SK-N-SH (cell line): ENCODE measurements around the gene GABRB2. TPM values are rescaled to one million over a fixed set of nuclear protein-coding genes. Genes with fewer than 3 reads are reported as not detected.

Experiments
- CTCF ChIA-PET: fragments of 300-600, 350-600 bp; formaldehyde crosslinking; extraction: SDS; loops from one replicate; lab custom pipeline; 2021; lab: Yijun Ruan, JAX
- POLR2A ChIA-PET: fragments of 350-600 bp; sonication (Branson Sonifier 250); formaldehyde crosslinking; extraction: SDS; loops from one replicate; lab custom pipeline; 2020; ENCODE audit warnings: antibody characterized with exemption, inconsistent platforms; lab: Yijun Ruan, JAX
- DNase-seq: peaks from one replicate; pipeline ENCODE4 v3.0.0; 2012
- H2AFZ ChIP-seq: fragments of 200-600 bp; sonication (generic); 2 replicates; pipeline ENCODE4 v1.8.1; 2016; ENCODE audit warnings: antibody characterized with exemption, mild to moderate bottlenecking, low read depth
- H3F3A ChIP-seq: fragments of 200-600 bp; sonication (generic); replicated peaks from 2 replicates; pipeline ENCODE3; 2016; ENCODE audit warnings: antibody characterized with exemption, mild to moderate bottlenecking; ENCODE audit not compliant: insufficient read depth
- H3K27ac ChIP-seq, 2 experiments: fragments of 200-500 bp in 1 of 2; fragments of 200-600 bp in 1 of 2; sonication (Bioruptor generic) in 1 of 2; sonication (generic), shearing (Covaris generic) in 1 of 2; 2 replicates each; pipeline versions ENCODE4 v1.5.1 to v1.6.1; 2014 to 2016; ENCODE audit warnings: low read depth in 2 of 2, inconsistent platforms in 1 of 2, low read length in 1 of 2, mild to moderate bottlenecking in 1 of 2, mixed read lengths in 1 of 2
- H3K27me3 ChIP-seq: fragments of 200-600 bp; sonication (generic), shearing (Covaris generic); 2 replicates; pipeline ENCODE4 v1.6.1; 2016; ENCODE audit warnings: mixed run types; ENCODE audit not compliant: insufficient read depth
- H3K36me3 ChIP-seq, 2 experiments: fragments of 200-500 bp in 1 of 2; fragments of 200-600 bp in 1 of 2; sonication (Bioruptor generic) in 1 of 2; sonication (generic) in 1 of 2; replicated peaks in 1 of 2; 2 replicates each; pipeline versions ENCODE3 to v1.5.1; 2014 to 2016; ENCODE audit warnings: low read length in 1 of 2, mild to moderate bottlenecking in 1 of 2; ENCODE audit not compliant: insufficient read depth in 2 of 2, control insufficient read depth in 1 of 2
- H3K4me1 ChIP-seq, 2 experiments: fragments of 200-500 bp in 1 of 2; fragments of 200-600 bp in 1 of 2; sonication (Bioruptor generic) in 1 of 2; sonication (generic), shearing (Covaris generic) in 1 of 2; 2 replicates each; pipeline versions ENCODE4 v1.5.1 to v1.6.1; 2014 to 2016; ENCODE audit warnings: low read depth in 1 of 2, low read length in 1 of 2, mixed run types in 1 of 2; ENCODE audit not compliant: insufficient read depth in 2 of 2, control insufficient read depth in 1 of 2
- H3K4me2 ChIP-seq: fragments of 200-600 bp; sonication (generic), shearing (Covaris generic); 2 replicates; pipeline ENCODE4 v1.6.1; 2017; ENCODE audit warnings: mixed run types
- H3K4me3 ChIP-seq, 2 experiments: fragments of 200-500 bp in 1 of 2; fragments of 200-600 bp in 1 of 2; sonication (Bioruptor generic) in 1 of 2; sonication (generic), shearing (Covaris generic) in 1 of 2; 2 replicates each; pipeline versions ENCODE4 v1.5.1 to v1.8.1; 2014 to 2016; ENCODE audit warnings: low read depth in 2 of 2, inconsistent platforms in 1 of 2, low read length in 1 of 2, mild to moderate bottlenecking in 1 of 2, mixed read lengths in 1 of 2, moderate library complexity in 1 of 2
- H3K79me2 ChIP-seq: fragments of 200-600 bp; sonication (generic); 2 replicates; pipeline ENCODE4 v1.8.1; 2017; ENCODE audit warnings: mild to moderate bottlenecking; ENCODE audit not compliant: insufficient read depth
- H3K9ac ChIP-seq: fragments of 200-600 bp; sonication (generic); 2 replicates; pipeline ENCODE4 v1.6.1; 2017; ENCODE audit warnings: mixed run types
- H3K9me2 ChIP-seq: fragments of 200-600 bp; sonication (generic); 2 replicates; pipeline ENCODE4 v1.6.1; 2017; ENCODE audit warnings: mixed run types
- H3K9me3 ChIP-seq: fragments of 200-600 bp; sonication (generic); 2 replicates; pipeline ENCODE4 v1.6.1; 2017; ENCODE audit warnings: mixed run types, mild to moderate bottlenecking, moderate library complexity
- H4K20me1 ChIP-seq: fragments of 200-600 bp; sonication (generic); 2 replicates; pipeline ENCODE4 v1.6.1; 2017; ENCODE audit warnings: mild to moderate bottlenecking, mixed run types; ENCODE audit not compliant: insufficient read depth
- CHD2 ChIP-seq: fragments of 150-350 bp; IDR thresholded peaks from 2 replicates; pipeline ENCODE4 v1.6.1; 2018; ENCODE audit warnings: low read length; ENCODE audit not compliant: partially characterized antibody
- EP300 ChIP-seq, 2 experiments: IDR thresholded peaks; 2 replicates each; pipeline versions ENCODE4 v1.4.0 to v1.6.1; 2012; ENCODE audit warnings: borderline replicate concordance in 1 of 2, low read depth in 1 of 2, low read length in 1 of 2
- FOXJ3 ChIP-seq: sonication (generic); formaldehyde crosslinking; IDR thresholded peaks from 2 replicates; pipeline ENCODE4 v1.5.1; 2020; ENCODE audit warnings: mild to moderate bottlenecking, missing genetic modification reagents
- GATA2 ChIP-seq: sonication (generic); formaldehyde crosslinking; IDR thresholded peaks from 2 replicates; pipeline ENCODE4 v1.5.0; 2020; ENCODE audit warnings: mild to moderate bottlenecking, missing genetic modification reagents
- JUND ChIP-seq: IDR thresholded peaks from 2 replicates; pipeline ENCODE4 v1.4.0; 2012
- MAX ChIP-seq: IDR thresholded peaks from 2 replicates; pipeline ENCODE4 v1.4.0; 2012; ENCODE audit warnings: low read depth
- MXI1 ChIP-seq: IDR thresholded peaks from 2 replicates; pipeline ENCODE4 v1.6.1; 2012; ENCODE audit warnings: mild to moderate bottlenecking, low read depth, low read length, improper control_type of control experiment
- NRF1 ChIP-seq: IDR thresholded peaks from 2 replicates; pipeline ENCODE4 v1.6.1; 2012; ENCODE audit warnings: low read depth, mild to moderate bottlenecking, low read length
- POLR2AphosphoS5 ChIP-seq: IDR thresholded peaks from 2 replicates; pipeline ENCODE4 v1.6.1; 2012; ENCODE audit warnings: low read depth, low read length
- REST ChIP-seq: IDR thresholded peaks from 2 replicates; pipeline ENCODE4 v1.6.1; 2012; ENCODE audit warnings: mild to moderate bottlenecking, low read depth, low read length, moderate library complexity
- RXRA ChIP-seq: IDR thresholded peaks from 2 replicates; pipeline ENCODE4 v1.4.0; 2012; ENCODE audit warnings: low read depth, mild to moderate bottlenecking, borderline replicate concordance
- SMC3 ChIP-seq: IDR thresholded peaks from 2 replicates; pipeline ENCODE4 v1.6.1; 2012; ENCODE audit warnings: low read depth, low read length, improper control_type of control experiment
- TAF1 ChIP-seq: IDR thresholded peaks from 2 replicates; pipeline ENCODE4 v1.6.1; 2012; ENCODE audit warnings: low read depth, mild to moderate bottlenecking, low read length, moderate library complexity, borderline replicate concordance
- TEAD4 ChIP-seq: IDR thresholded peaks from 2 replicates; pipeline ENCODE4 v1.4.0; 2012; ENCODE audit warnings: mild to moderate bottlenecking, borderline replicate concordance; ENCODE audit not compliant: insufficient read depth
- USF2 ChIP-seq: fragments of 150-350 bp; IDR thresholded peaks from 2 replicates; pipeline ENCODE4 v1.6.1; 2017; ENCODE audit warnings: antibody characterized with exemption, low read length, low read depth, borderline replicate concordance
- WGBS: methylation state at CpG from one replicate; pipeline ENCODE4 v1.1.6; 2017; ENCODE audit warnings: low lambda C conversion rate; 5-methylcytosine and 5-hydroxymethylcytosine counted together
- polyA plus RNA-seq, 3 experiments: library from polyadenylated mRNA; depleted of rRNA; stranded (reverse); fragments of >200 nt; gene quantifications; 2 replicates each; pipeline ENCODE4 v1.2.3, GENCODE V29; 2012

GABRB2 gene
- polyA plus RNA-seq, 1 of the 3 experiments (the other 2 are of a cell fraction) = not detected

GRCh38 chr5:161274951-161275350, 271.6 kb downstream of the GABRB2 start:
- ChIA-PET POLR2A (no interaction called here), CTCF (no interaction called here)
- TF ChIP-seq FOXJ3 = no peak
- TF ChIP-seq RXRA = no peak
- TF ChIP-seq CHD2 = no peak
- no peak for TF ChIP-seq REST
- TF ChIP-seq JUND = no peak
- no peak for TF ChIP-seq TEAD4
- TF ChIP-seq USF2 = no peak
- no peak for TF ChIP-seq GATA2 (CRISPR knock-in tag)
- TF ChIP-seq TAF1 = no peak
- TF ChIP-seq NRF1 = no peak
- no peak for TF ChIP-seq SMC3
- TF ChIP-seq MXI1 = no peak
- TF ChIP-seq EP300 (IDR thresholded peaks at IDR 0.05; ENCODE audit: borderline replicate concordance in 1 of 2, low read depth in 1 of 2, low read length in 1 of 2) = no peak
- H3K4me3 ChIP-seq = no peak overlapping the region
- H3F3A ChIP-seq = no peaks in the 10 kb centered on the region
- no peaks in the 10 kb centered on the region for H3K9me3 ChIP-seq
- no peaks in the 10 kb centered on the region for H3K9me2 ChIP-seq
- H3K4me2 ChIP-seq = no peak overlapping the region
- no peak overlapping the region for H3K27ac ChIP-seq
- WGBS = 3% methylated on average over 2 of the region's 2 CpGs
- no peaks in the 10 kb centered on the region for H4K20me1 ChIP-seq
- no peaks in the 10 kb centered on the region for H3K36me3 ChIP-seq
- no peak for DNase-seq
- no peak overlapping the region for H3K9ac ChIP-seq
- no peaks in the 10 kb centered on the region for H3K27me3 ChIP-seq
- H3K4me1 ChIP-seq = no peaks in the 10 kb centered on the region
- no peaks in the 10 kb centered on the region for H3K79me2 ChIP-seq
- H2AFZ ChIP-seq = no peak overlapping the region

GRCh38 chr5:161273410-161273809, 273.1 kb downstream of the GABRB2 start:
- Histone ChIP-seq H3K4me1 (no peaks in the 10 kb centered on the region), H3K36me3 (no peaks in the 10 kb centered on the region), H3K27me3 (no peaks in the 10 kb centered on the region), H3K4me3 (no peak overlapping the region), H3K9ac (no peak overlapping the region), H3K9me2 (no peaks in the 10 kb centered on the region), H4K20me1 (no peaks in the 10 kb centered on the region), H2AFZ (no peak overlapping the region), H3K27ac (no peak overlapping the region), H3F3A (no peaks in the 10 kb centered on the region), H3K9me3 (no peaks in the 10 kb centered on the region), H3K4me2 (no peak overlapping the region), H3K79me2 (no peaks in the 10 kb centered on the region)
- ChIA-PET CTCF (no interaction called here), POLR2A (no interaction called here)
- no peak for DNase-seq
- TF ChIP-seq POLR2AphosphoS5 (no peak), MAX (no peak)
